DND-41 (cell line): ENCODE measurements around the gene PRKCB.

ENCODE experiments used
- CTCF ChIP-seq: IDR thresholded peaks from 2 replicates; pipeline ENCODE4 v1.5.1; 2012; ENCODE audit warnings: borderline replicate concordance, low read length, moderate library complexity, mild to moderate bottlenecking; ENCODE audit not compliant: poor library complexity, severe bottlenecking; ENCODE audit errors: extremely low read depth
- EZH2 ChIP-seq: IDR thresholded peaks from 3 replicates; pipeline ENCODE4 v1.6.1; 2012; ENCODE audit warnings: borderline replicate concordance, low read depth, mild to moderate bottlenecking, moderate library complexity, low read length, inconsistent platforms; ENCODE audit not compliant: severe bottlenecking

- TF ChIP-seq CTCF: no peak
- TF ChIP-seq EZH2: no peak
Measured at GRCh38 chr16:23802776-23803175, 33.0 kb upstream of the PRKCB start.
